Peyer's patch (tissue), 4 donors: Measurements from ENCODE around the gene RORC. TPM values are rescaled to one million over a fixed set of nuclear protein-coding genes. Genes with fewer than 3 reads are reported as not detected.

Experiments used
- DNase-seq, 3 donors: peaks; one replicate each; pipeline ENCODE4 v3.0.0-alpha.2; 2017 to 2019
- H3K27ac ChIP-seq, 4 donors: fragments of 200-600 bp; sonication (generic); one replicate each; pipeline ENCODE4 v1.5.1; 2016 to 2019
- H3K27me3 ChIP-seq, 2 donors: fragments of 200-600 bp; sonication (generic); one replicate each; pipeline ENCODE4 v1.5.1; 2019
- H3K36me3 ChIP-seq, 3 donors: fragments of 200-600 bp; sonication (generic); one replicate each; pipeline ENCODE4 v1.5.1; 2016 to 2019
- H3K4me1 ChIP-seq, 4 donors: fragments of 200-600 bp; sonication (generic); one replicate each; pipeline ENCODE4 v1.5.1; 2016 to 2019
- H3K4me3 ChIP-seq, 4 donors: fragments of 200-600 bp; sonication (generic); 1 replicate in 3 of 4; 2 replicates in 1 of 4; pipeline ENCODE4 v1.5.1; 2016 to 2019; ENCODE audit warnings: mild to moderate bottlenecking in 1 of 4
- H3K9me3 ChIP-seq, 4 donors: fragments of 200-600 bp; sonication (generic); one replicate each; pipeline ENCODE4 v1.5.1; 2016 to 2019; ENCODE audit warnings: mild to moderate bottlenecking in 1 of 4
- POLR2A ChIP-seq, 2 donors: fragments of 450-650 bp; IDR thresholded peaks; one replicate each; pipeline ENCODE4 v1.5.1; 2017; ENCODE audit warnings: antibody characterized with exemption in 2 of 2, mild to moderate bottlenecking in 2 of 2, moderate library complexity in 2 of 2
- total RNA-seq, 4 donors: library from RNA; depleted of rRNA; stranded (reverse); fragments of >200 nt; gene quantifications; one replicate each; pipeline ENCODE4 v1.1.0, GENCODE V29; 2016
- TF ChIP-seq, protein P1 (sequence below), 6 experiments: fragments of 450-650 bp in 4 of 6; fragments of 200-600 bp in 2 of 6; sonication (generic) in 1 of 6; IDR thresholded peaks; one replicate each; pipeline ENCODE4 v1.5.1; 2017 to 2019; ENCODE audit warnings: antibody characterized with exemption in 6 of 6, mild to moderate bottlenecking in 3 of 6, moderate library complexity in 1 of 6

The RORC gene
- total RNA-seq, 4 donors from 2014 or later, result 10.7 to 70.1 (median 46.0) TPM

DNA sequence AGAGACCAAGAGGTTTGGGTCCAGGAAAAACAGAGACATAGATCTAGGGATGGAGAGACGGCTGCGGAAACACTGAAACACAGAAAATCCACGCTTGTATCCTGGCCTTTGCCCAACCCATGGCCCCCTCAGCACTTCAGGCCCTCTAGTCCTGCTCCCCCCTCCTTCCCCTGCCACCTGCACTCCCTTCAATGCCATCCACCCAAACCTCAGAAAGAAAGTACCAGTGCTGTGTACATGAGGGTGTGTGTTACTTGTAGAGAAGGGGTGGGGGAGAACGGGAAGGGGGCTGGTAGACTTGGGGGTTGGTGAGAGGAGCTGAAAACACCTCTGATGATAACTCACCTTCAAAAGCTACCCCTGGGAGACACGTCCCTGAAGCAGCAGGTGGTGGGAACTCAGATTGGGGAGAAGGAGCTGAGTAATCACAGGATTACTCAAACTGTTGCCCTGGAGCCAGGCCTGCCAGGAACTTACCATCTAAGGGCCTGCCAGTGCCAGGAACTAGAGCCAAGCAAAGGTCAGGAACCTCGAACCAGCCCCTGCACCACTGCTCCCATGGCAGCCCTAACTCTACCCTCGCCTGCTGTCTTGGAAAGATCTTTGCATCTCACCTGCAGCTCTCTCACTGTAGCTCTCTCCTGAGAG is 11.5 kb downstream of the RORC start:
- Histone ChIP-seq H3K4me1 (no peaks in the 10 kb centered on the region), H3K36me3 (peaks cover 0 to 6% (median 0%) of the 10 kb centered on the region in 3 donors), H3K27ac (no peak overlapping the region), H3K9me3 (no peaks in the 10 kb centered on the region), H3K27me3 (no peaks in the 10 kb centered on the region), H3K4me3 (no peak overlapping the region)
- TF ChIP-seq, protein P1, sequence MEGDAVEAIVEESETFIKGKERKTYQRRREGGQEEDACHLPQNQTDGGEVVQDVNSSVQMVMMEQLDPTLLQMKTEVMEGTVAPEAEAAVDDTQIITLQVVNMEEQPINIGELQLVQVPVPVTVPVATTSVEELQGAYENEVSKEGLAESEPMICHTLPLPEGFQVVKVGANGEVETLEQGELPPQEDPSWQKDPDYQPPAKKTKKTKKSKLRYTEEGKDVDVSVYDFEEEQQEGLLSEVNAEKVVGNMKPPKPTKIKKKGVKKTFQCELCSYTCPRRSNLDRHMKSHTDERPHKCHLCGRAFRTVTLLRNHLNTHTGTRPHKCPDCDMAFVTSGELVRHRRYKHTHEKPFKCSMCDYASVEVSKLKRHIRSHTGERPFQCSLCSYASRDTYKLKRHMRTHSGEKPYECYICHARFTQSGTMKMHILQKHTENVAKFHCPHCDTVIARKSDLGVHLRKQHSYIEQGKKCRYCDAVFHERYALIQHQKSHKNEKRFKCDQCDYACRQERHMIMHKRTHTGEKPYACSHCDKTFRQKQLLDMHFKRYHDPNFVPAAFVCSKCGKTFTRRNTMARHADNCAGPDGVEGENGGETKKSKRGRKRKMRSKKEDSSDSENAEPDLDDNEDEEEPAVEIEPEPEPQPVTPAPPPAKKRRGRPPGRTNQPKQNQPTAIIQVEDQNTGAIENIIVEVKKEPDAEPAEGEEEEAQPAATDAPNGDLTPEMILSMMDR (IDR thresholded peaks at IDR 0.05), result no peak
- TF ChIP-seq POLR2A (IDR thresholded peaks at IDR 0.05), result no peak
- DNase-seq, result peak in 1 of 3 donors; percentile 9

DNA sequence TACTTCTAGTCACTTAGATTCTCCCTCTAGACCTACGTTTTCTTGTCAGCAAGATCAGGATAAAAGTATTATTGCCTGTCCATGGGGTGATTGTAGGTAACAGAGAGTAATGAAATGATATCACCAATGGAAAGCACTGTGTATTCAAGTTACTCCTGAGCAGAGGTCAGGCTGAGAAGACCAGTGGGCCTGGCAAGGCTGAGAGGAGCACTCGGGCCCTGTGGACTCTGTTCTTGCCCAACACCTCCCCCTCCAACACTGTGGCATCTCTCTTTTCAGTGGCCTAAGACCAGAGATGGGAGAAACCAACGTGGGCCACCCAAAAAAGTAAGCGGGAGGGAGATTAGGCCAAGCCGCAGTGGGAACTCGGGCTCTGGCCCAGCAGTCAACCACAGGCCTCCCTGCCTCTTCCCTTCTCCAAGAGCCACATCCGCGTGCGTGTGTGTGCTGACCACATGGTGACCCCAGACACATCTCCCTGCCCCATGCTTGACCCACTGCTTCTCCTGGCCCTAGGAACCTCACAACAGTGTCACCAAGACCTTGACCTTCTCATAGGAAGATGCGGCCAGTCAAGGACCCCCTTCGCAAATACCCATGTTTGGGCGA is 12.3 kb downstream of the RORC start:
- no peak overlapping the region for H3K27ac ChIP-seq
- peaks cover 0 to 11% (median 0%) of the 10 kb centered on the region in 3 donors for H3K36me3 ChIP-seq
- H3K4me3 ChIP-seq, result no peak overlapping the region
- H3K9me3 ChIP-seq, result no peaks in the 10 kb centered on the region
- H3K4me1 ChIP-seq, result no peaks in the 10 kb centered on the region
- DNase-seq, result peak in 1 of 3 donors; percentile 15
- TF ChIP-seq, protein P1 (IDR thresholded peaks at IDR 0.05), result no peak
- no peak for TF ChIP-seq POLR2A (IDR thresholded peaks at IDR 0.05)
- no peaks in the 10 kb centered on the region for H3K27me3 ChIP-seq

DNA sequence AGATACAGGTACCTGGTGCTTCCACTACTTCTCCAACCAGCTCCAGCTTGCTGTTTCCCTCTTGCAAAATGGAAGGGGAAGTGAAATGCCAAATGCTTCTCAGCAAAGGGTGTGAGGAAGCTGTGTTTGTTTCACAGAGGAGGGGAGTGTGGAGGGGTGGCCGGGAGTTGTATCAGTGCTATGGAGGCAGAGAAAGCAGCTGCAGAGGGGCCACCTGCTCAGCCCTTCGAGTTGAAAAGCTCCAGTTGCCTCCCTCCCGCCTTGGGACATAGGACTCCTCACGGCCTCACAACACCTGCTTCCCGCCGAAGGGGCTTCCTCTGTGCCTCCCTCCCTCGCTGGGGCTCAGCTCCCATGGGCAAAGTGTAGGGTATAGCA is 14.3 kb downstream of the RORC start:
- Histone ChIP-seq H3K4me1 (no peaks in the 10 kb centered on the region), H3K9me3 (no peaks in the 10 kb centered on the region), H3K36me3 (peaks cover 0 to 18% (median 0%) of the 10 kb centered on the region in 3 donors), H3K4me3 (no peak overlapping the region), H3K27ac (no peak overlapping the region), H3K27me3 (no peaks in the 10 kb centered on the region)
- DNase-seq, result no peak
- no peak for TF ChIP-seq POLR2A (IDR thresholded peaks at IDR 0.05)
- TF ChIP-seq, protein P1 (IDR thresholded peaks at IDR 0.05), result no peak

DNA sequence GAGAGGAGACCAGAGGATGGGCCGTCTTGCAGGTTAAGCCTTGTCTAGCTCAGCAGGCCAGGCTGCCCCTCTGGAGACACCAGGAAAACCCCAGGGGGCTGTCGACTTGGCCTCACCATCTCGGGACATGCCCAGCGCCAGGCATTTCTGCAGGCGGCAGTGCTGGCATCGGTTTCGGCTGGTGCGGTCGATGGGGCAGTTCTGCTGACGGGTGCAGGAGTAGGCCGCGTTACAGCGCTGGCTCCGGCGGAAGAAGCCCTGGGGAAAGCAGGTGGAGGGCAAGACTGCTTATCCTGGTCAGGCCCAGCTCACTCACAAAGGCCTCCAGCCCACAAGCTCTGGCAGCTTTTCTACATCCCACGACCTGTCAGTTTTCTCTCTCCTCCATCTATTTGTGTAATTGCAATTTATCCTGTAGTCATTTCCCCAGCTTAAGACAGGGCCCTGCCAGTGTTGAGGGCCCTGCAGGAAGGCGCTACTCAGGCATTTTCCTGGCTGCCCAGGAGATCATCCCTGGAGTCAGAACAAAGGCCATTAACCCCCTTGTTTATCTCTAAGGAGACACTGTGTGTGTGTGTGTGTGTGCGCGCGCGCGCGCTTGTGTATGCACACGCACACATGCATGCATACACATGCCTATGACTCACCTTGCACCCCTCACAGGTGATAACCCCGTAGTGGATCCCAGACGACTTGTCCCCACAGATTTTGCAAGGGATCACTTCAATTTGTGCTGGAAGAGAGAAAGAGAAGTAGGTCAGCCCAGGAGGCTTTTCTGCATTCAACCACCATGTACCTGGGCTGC is 14.9 kb downstream of the RORC start:
- Histone ChIP-seq H3K4me1 (no peaks in the 10 kb centered on the region), H3K4me3 (no peak overlapping the region), H3K27ac (peak overlapping the region in 1 of 4 donors; percentile 31), H3K36me3 (peaks cover 0 to 18% (median 0%) of the 10 kb centered on the region in 3 donors), H3K9me3 (no peaks in the 10 kb centered on the region), H3K27me3 (no peaks in the 10 kb centered on the region)
- DNase-seq, result no peak
- TF ChIP-seq, protein P1 (IDR thresholded peaks at IDR 0.05), result no peak
- no peak for TF ChIP-seq POLR2A (IDR thresholded peaks at IDR 0.05)

DNA sequence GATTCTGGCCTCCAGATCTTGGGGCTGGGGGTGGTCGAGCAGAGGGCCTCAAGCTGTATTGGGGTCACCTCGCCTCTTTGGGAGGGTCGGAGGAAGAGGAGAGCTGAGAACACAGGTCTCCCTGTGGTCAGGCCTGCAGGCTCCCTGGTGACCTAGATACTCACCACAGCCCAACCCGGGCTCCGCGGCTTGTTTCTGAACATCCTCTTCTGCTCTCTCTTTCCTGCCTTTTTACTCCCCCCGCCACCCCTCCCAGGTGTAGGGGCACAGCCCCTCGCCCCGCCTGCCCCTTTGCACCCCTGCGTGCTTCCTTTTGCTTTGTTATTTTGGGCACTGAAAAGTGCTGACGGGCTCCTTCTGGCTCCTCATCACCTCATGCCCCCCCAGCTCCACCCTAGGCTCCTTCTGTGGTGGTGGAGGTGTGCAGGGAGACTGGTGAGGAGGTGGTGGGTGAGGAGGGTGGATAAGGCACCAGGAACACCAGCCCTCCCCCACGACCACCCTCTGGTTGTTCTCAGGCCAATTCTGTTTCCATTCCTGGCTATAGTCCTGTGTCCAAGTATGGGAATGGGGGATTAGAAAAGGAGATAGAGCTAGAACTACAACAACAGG is 15.8 kb downstream of the RORC start:
- TF ChIP-seq POLR2A (IDR thresholded peaks at IDR 0.05), result no peak
- TF ChIP-seq, protein P1 (IDR thresholded peaks at IDR 0.05), result no peak
- Histone ChIP-seq H3K4me3 (no peak overlapping the region), H3K4me1 (no peaks in the 10 kb centered on the region), H3K27me3 (no peaks in the 10 kb centered on the region), H3K9me3 (no peaks in the 10 kb centered on the region), H3K27ac (peak overlapping the region in 1 of 4 donors; percentile 31), H3K36me3 (peaks cover 0 to 18% (median 0%) of the 10 kb centered on the region in 3 donors)
- peak in 2 of 3 donors; percentile 52 to 79 for DNase-seq
